Effector memory CD4-positive, alpha-beta T cell (primary cell): Measurements from ENCODE around the gene KIRREL2.

Source experiments
- DNase-seq, 3 donors: peaks; one replicate each; pipeline ENCODE4 v3.0.0-alpha.2; 2020
- H3K27ac ChIP-seq: 2 replicates; pipeline ENCODE4 v1.7.0; 2013; ENCODE audit warnings: mild to moderate bottlenecking, low read length, moderate library complexity; ENCODE audit not compliant: insufficient read depth, poor library complexity, severe bottlenecking
- H3K27me3 ChIP-seq: replicated peaks from 2 replicates; pipeline ENCODE4 v1.7.0; 2013; ENCODE audit warnings: mild to moderate bottlenecking, low read length; ENCODE audit not compliant: insufficient read depth, control insufficient read depth, poor library complexity, severe bottlenecking
- H3K36me3 ChIP-seq: 2 replicates; pipeline ENCODE4 v1.7.0; 2013; ENCODE audit warnings: mild to moderate bottlenecking, low read length, moderate library complexity; ENCODE audit not compliant: control insufficient read depth, insufficient read depth
- H3K4me1 ChIP-seq: 2 replicates; pipeline ENCODE4 v1.7.0; 2013; ENCODE audit warnings: low read length, mild to moderate bottlenecking; ENCODE audit not compliant: control insufficient read depth, insufficient read depth, poor library complexity, severe bottlenecking
- H3K4me3 ChIP-seq: 2 replicates; pipeline ENCODE4 v1.7.0; 2013; ENCODE audit warnings: low read length, low read depth, mild to moderate bottlenecking; ENCODE audit not compliant: insufficient read depth, poor library complexity, severe bottlenecking
- H3K9me3 ChIP-seq: 2 replicates; pipeline ENCODE4 v1.7.0; 2013; ENCODE audit warnings: mild to moderate bottlenecking, low read length, moderate library complexity; ENCODE audit not compliant: control insufficient read depth
- total RNA-seq, 3 donors: gene quantifications; one replicate each; lab custom pipeline; 2026; lab: John Stamatoyannopoulos, UW

The KIRREL2 gene
- total RNA-seq, result 0 reads per million in 3 donors

- H3K4me3 ChIP-seq, result peak within 1 kb of the TSS; percentile 44
- no peaks in the 10 kb centered on the region for H3K36me3 ChIP-seq
- peaks cover 38% of the 10 kb centered on the region for H3K27me3 ChIP-seq
- H3K27ac ChIP-seq, result no peak within 1 kb of the TSS
- DNase-seq, result no peak
- H3K4me1 ChIP-seq, result peaks cover 10% of the 10 kb centered on the region
- H3K9me3 ChIP-seq, result no peaks in the 10 kb centered on the region
Observed at GRCh38 chr19:35856546-35857149, at the start of gene KIRREL2. KIRREL2 (plus strand) TSS chr19:35856911; CDS start chr19:35857120, 209 bp downstream.

GRCh38 chr19:35807633-35808032, 49.1 kb upstream of the KIRREL2 start:
- Histone ChIP-seq H3K36me3 (no peaks in the 10 kb centered on the region), H3K9me3 (no peaks in the 10 kb centered on the region), H3K4me3 (no peak overlapping the region), H3K4me1 (no peaks in the 10 kb centered on the region), H3K27me3 (no peaks in the 10 kb centered on the region), H3K27ac (no peak overlapping the region)
- DNase-seq, result no peak

- H3K4me1 ChIP-seq, result no peaks in the 10 kb centered on the region
- H3K27me3 ChIP-seq, result no peaks in the 10 kb centered on the region
- no peaks in the 10 kb centered on the region for H3K36me3 ChIP-seq
- no peak overlapping the region for H3K4me3 ChIP-seq
- DNase-seq, result no peak
- H3K27ac ChIP-seq, result no peak overlapping the region
- no peaks in the 10 kb centered on the region for H3K9me3 ChIP-seq
Observed at GRCh38 chr19:35811317-35812219, 45.1 kb upstream of the KIRREL2 start.

- no peak for DNase-seq
- no peaks in the 10 kb centered on the region for H3K36me3 ChIP-seq
- H3K27ac ChIP-seq, result no peak within 1 kb of the TSS
- H3K4me1 ChIP-seq, result no peaks in the 10 kb centered on the region
- H3K9me3 ChIP-seq, result no peaks in the 10 kb centered on the region
- H3K27me3 ChIP-seq, result no peaks in the 10 kb centered on the region
- H3K4me3 ChIP-seq, result no peak within 1 kb of the TSS
Observed at GRCh38 chr19:35812220-35813042, 44.3 kb upstream of the KIRREL2 start, which contains the start of gene PRODH2. PRODH2 (minus strand) TSS chr19:35812845; CDS start chr19:35812805, 40 bp downstream.

- Histone ChIP-seq H3K27ac (no peak overlapping the region), H3K4me1 (no peaks in the 10 kb centered on the region), H3K4me3 (no peak overlapping the region), H3K27me3 (no peaks in the 10 kb centered on the region), H3K36me3 (no peaks in the 10 kb centered on the region), H3K9me3 (no peaks in the 10 kb centered on the region)
- DNase-seq, result no peak
Observed at GRCh38 chr19:35813043-35813890, 43.4 kb upstream of the KIRREL2 start.

GRCh38 chr19:35816262-35816661, 40.4 kb upstream of the KIRREL2 start:
- Histone ChIP-seq H3K27ac (no peak overlapping the region), H3K4me3 (no peak overlapping the region), H3K9me3 (no peaks in the 10 kb centered on the region), H3K27me3 (no peaks in the 10 kb centered on the region), H3K4me1 (no peaks in the 10 kb centered on the region), H3K36me3 (no peaks in the 10 kb centered on the region)
- no peak for DNase-seq

GRCh38 chr19:35816846-35817245, 39.9 kb upstream of the KIRREL2 start:
- H3K4me3 ChIP-seq, result no peak overlapping the region
- no peak for DNase-seq
- H3K4me1 ChIP-seq, result no peaks in the 10 kb centered on the region
- no peaks in the 10 kb centered on the region for H3K9me3 ChIP-seq
- H3K27ac ChIP-seq, result no peak overlapping the region
- no peaks in the 10 kb centered on the region for H3K27me3 ChIP-seq
- no peaks in the 10 kb centered on the region for H3K36me3 ChIP-seq

- no peak for DNase-seq
- no peaks in the 10 kb centered on the region for H3K27me3 ChIP-seq
- no peaks in the 10 kb centered on the region for H3K36me3 ChIP-seq
- H3K4me3 ChIP-seq, result no peak overlapping the region
- H3K27ac ChIP-seq, result no peak overlapping the region
- H3K9me3 ChIP-seq, result no peaks in the 10 kb centered on the region
- no peaks in the 10 kb centered on the region for H3K4me1 ChIP-seq
Observed at GRCh38 chr19:35818445-35818844, 38.3 kb upstream of the KIRREL2 start.

- Histone ChIP-seq H3K36me3 (no peaks in the 10 kb centered on the region), H3K4me1 (no peaks in the 10 kb centered on the region), H3K4me3 (no peak overlapping the region), H3K9me3 (no peaks in the 10 kb centered on the region), H3K27me3 (no peaks in the 10 kb centered on the region), H3K27ac (no peak overlapping the region)
- DNase-seq, result no peak
Observed at GRCh38 chr19:35822579-35822978, 34.1 kb upstream of the KIRREL2 start.
